ENCODE measurements around the gene RHOF.

DNA sequence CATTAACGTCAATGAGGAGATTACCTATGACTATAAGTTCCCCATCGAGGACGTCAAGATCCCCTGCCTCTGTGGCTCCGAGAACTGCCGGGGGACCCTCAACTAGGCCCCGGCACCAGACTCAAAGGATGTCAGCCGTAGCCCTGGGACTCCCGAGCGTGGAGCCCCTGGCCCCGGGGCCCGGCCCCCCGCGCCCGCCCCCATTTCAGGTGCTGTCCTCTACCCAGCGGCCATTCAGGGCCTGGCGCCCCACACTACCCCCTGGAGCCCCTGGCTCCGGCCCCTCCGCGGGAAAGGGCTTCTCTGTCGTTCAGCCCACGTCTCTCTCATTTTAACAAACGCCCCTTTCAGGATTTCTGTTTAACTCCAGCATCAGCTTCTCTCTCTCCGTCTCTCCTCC lies 36.6 kb upstream of the RHOF start:
- TF ChIP-seq POLR2A (IDR thresholded peaks at IDR 0.05), result no peak
- no peak for TF ChIP-seq POLR2AphosphoS5 (IDR thresholded peaks at IDR 0.05)

All from gastroesophageal sphincter (tissue), 2 donors.